SU-DHL-6 (cell line): ENCODE measurements around the gene CD6.

Experiments used
- CTCF ChIP-seq: fragments of 200-600 bp; sonication (generic); IDR thresholded peaks from one replicate; pipeline ENCODE4 v1.5.1; 2017; ENCODE audit warnings: antibody characterized with exemption, mild to moderate bottlenecking, low read length, moderate library complexity; ENCODE audit not compliant: insufficient read depth, poor library complexity, severe bottlenecking
- EZH2phosphoT487 ChIP-seq: fragments of 200-600 bp; sonication (generic), shearing (Covaris generic); conservative IDR thresholded peaks from 2 replicates; pipeline ENCODE4 v1.6.1; 2018; ENCODE audit warnings: mild to moderate bottlenecking, antibody characterized with exemption, low read length, moderate library complexity, mixed read lengths

GRCh38 chr11:60973699-60974098, 2.2 kb downstream of the CD6 start:
- TF ChIP-seq CTCF (no peak), EZH2phosphoT487 (no peak)
